ENCODE data around the gene SIX3.

GRCh38 chr2:44965684-44966083, 24.2 kb downstream of the SIX3 start:
- TF ChIP-seq EZH2 (IDR thresholded peaks at IDR 0.05; ENCODE audit: insufficient read depth, poor library complexity, severe bottlenecking) (no peak), EZH2phosphoT487 (IDR thresholded peaks at IDR 0.05; ENCODE audit: insufficient read depth, low read depth) (no peak)

Data from GM23248 (cell line).